H9 (cell line): ENCODE data around the gene TTC28. TPM values are rescaled to one million over a fixed set of nuclear protein-coding genes. Genes with fewer than 3 reads are reported as not detected.

Experiments used
- DNase-seq: peaks from one replicate; pipeline ENCODE4 v3.0.0-alpha.2; 2017
- H2AFZ ChIP-seq: one replicate; pipeline ENCODE4 v1.6.1; 2013; ENCODE audit warnings: mild to moderate bottlenecking, low read length, control low read depth, moderate library complexity
- H2AK5ac ChIP-seq: 2 replicates; pipeline ENCODE4 v1.6.1; 2013; ENCODE audit warnings: low read length, control low read depth, mixed read lengths; ENCODE audit not compliant: insufficient read length
- H2BK120ac ChIP-seq: one replicate; pipeline ENCODE4 v1.6.1; 2013; ENCODE audit warnings: low read depth, mild to moderate bottlenecking, low read length, control low read depth, inconsistent platforms; ENCODE audit not compliant: poor library complexity, severe bottlenecking
- H2BK12ac ChIP-seq: 2 replicates; pipeline ENCODE4 v1.6.1; 2013; ENCODE audit warnings: low read length, control low read depth, mixed read lengths, low read depth; ENCODE audit not compliant: insufficient read length
- H2BK15ac ChIP-seq: 2 replicates; pipeline ENCODE4 v1.6.1; 2013; ENCODE audit warnings: low read depth, low read length, control low read depth
- H2BK20ac ChIP-seq: one replicate; pipeline ENCODE4 v1.6.1; 2013; ENCODE audit warnings: low read depth, mild to moderate bottlenecking, low read length, control low read depth, inconsistent platforms; ENCODE audit not compliant: poor library complexity, severe bottlenecking
- H2BK5ac ChIP-seq: 2 replicates; pipeline ENCODE4 v1.6.1; 2013; ENCODE audit warnings: low read length, control low read depth, mixed read lengths; ENCODE audit not compliant: insufficient read length
- H3K14ac ChIP-seq: 2 replicates; pipeline ENCODE4 v1.6.1; 2013; ENCODE audit warnings: low read length, control low read depth; ENCODE audit not compliant: insufficient read depth
- H3K18ac ChIP-seq: 2 replicates; pipeline ENCODE4 v1.6.1; 2013; ENCODE audit warnings: low read depth, mild to moderate bottlenecking, mixed read lengths, low read length, control low read depth; ENCODE audit not compliant: insufficient read length
- H3K23ac ChIP-seq: 2 replicates; pipeline ENCODE4 v1.6.1; 2013; ENCODE audit warnings: low read length, control low read depth, mixed read lengths, low read depth; ENCODE audit not compliant: insufficient read length
- H3K23me2 ChIP-seq: 2 replicates; pipeline ENCODE4 v1.6.1; 2013; ENCODE audit warnings: low read depth, mild to moderate bottlenecking, mixed read lengths, low read length, control low read depth; ENCODE audit not compliant: insufficient read length, poor library complexity, severe bottlenecking
- H3K27ac ChIP-seq: 2 replicates; pipeline ENCODE4 v1.5.1; 2013; ENCODE audit warnings: low read length, control low read depth, mixed read lengths, low read depth; ENCODE audit not compliant: insufficient read length
- H3K27me3 ChIP-seq: 2 replicates; pipeline ENCODE4 v1.6.1; 2013; ENCODE audit warnings: low read length, control low read depth, inconsistent platforms; ENCODE audit not compliant: insufficient read depth
- H3K4ac ChIP-seq: 2 replicates; pipeline ENCODE4 v1.6.1; 2013; ENCODE audit warnings: low read depth, mild to moderate bottlenecking, control low read depth, inconsistent platforms, low read length, moderate library complexity
- H3K4me1 ChIP-seq: 2 replicates; pipeline ENCODE4 v1.6.1; 2013; ENCODE audit warnings: low read length, control low read depth, inconsistent platforms; ENCODE audit not compliant: insufficient read depth
- H3K4me2 ChIP-seq: 2 replicates; pipeline ENCODE4 v1.6.1; 2013; ENCODE audit warnings: low read length, control low read depth, mixed read lengths; ENCODE audit not compliant: insufficient read length, insufficient read depth
- H3K56ac ChIP-seq: 2 replicates; pipeline ENCODE4 v1.6.1; 2013; ENCODE audit warnings: low read depth, mild to moderate bottlenecking, mixed read lengths, low read length, control low read depth; ENCODE audit not compliant: insufficient read length
- H3K79me1 ChIP-seq: 2 replicates; pipeline ENCODE4 v1.6.1; 2013; ENCODE audit warnings: low read depth, mild to moderate bottlenecking, moderate library complexity, low read length, control low read depth, inconsistent platforms; ENCODE audit not compliant: insufficient read depth, poor library complexity, severe bottlenecking
- H3K79me2 ChIP-seq: 2 replicates; pipeline ENCODE4 v1.6.1; 2013; ENCODE audit warnings: low read length, control low read depth, inconsistent platforms; ENCODE audit not compliant: insufficient read depth
- H3K9ac ChIP-seq: 2 replicates; pipeline ENCODE4 v1.6.1; 2013; ENCODE audit warnings: low read length, control low read depth, mixed read lengths; ENCODE audit not compliant: insufficient read length; ENCODE audit errors: extremely low read depth
- H3K9me3 ChIP-seq: one replicate; pipeline ENCODE4 v1.6.1; 2013; ENCODE audit warnings: low read depth, low read length, inconsistent platforms; ENCODE audit not compliant: control insufficient read depth
- H3T11ph ChIP-seq: one replicate; pipeline ENCODE4 v1.6.1; 2013; ENCODE audit warnings: mild to moderate bottlenecking, low read length, control low read depth, inconsistent platforms
- H4K20me1 ChIP-seq: one replicate; pipeline ENCODE4 v1.6.1; 2013; ENCODE audit not compliant: control insufficient read depth, insufficient read length, insufficient read depth
- H4K5ac ChIP-seq: 2 replicates; pipeline ENCODE4 v1.6.1; 2013; ENCODE audit warnings: low read depth, mild to moderate bottlenecking, mixed read lengths, low read length, control low read depth; ENCODE audit not compliant: insufficient read length
- H4K8ac ChIP-seq: replicated peaks from 2 replicates; pipeline ENCODE4 v1.6.1; 2013; ENCODE audit warnings: low read length, control low read depth, mixed read lengths, low read depth; ENCODE audit not compliant: insufficient read length
- H4K91ac ChIP-seq: 2 replicates; pipeline ENCODE4 v1.6.1; 2013; ENCODE audit warnings: low read depth, mild to moderate bottlenecking, moderate library complexity, mixed read lengths, low read length, control low read depth; ENCODE audit not compliant: insufficient read length
- H3K27ac Mint-ChIP-seq, 3 experiments: 2 replicates in 2 of 3; 3 replicates in 1 of 3; pipeline ENCODE4 v1.8.0; 2020 to 2021; ENCODE audit warnings: mixed read lengths in 3 of 3, mild to moderate bottlenecking in 1 of 3, moderate library complexity in 1 of 3
- H3K27me3 Mint-ChIP-seq: 2 replicates; pipeline ENCODE4 v1.8.0; 2021; ENCODE audit warnings: low read depth, mild to moderate bottlenecking, moderate library complexity, mixed read lengths
- H3K36me3 Mint-ChIP-seq, 3 experiments: 2 replicates in 2 of 3; 3 replicates in 1 of 3; pipeline ENCODE4 v1.8.0; 2020 to 2021; ENCODE audit warnings: low read depth in 3 of 3, mixed read lengths in 3 of 3; ENCODE audit not compliant: insufficient read depth in 1 of 3
- H3K4me1 Mint-ChIP-seq, 2 experiments: 2 replicates each; pipeline ENCODE4 v1.8.0; 2020; ENCODE audit warnings: mixed read lengths in 2 of 2
- H3K4me3 Mint-ChIP-seq, 2 experiments: 2 replicates in 1 of 2; 3 replicates in 1 of 2; pipeline ENCODE4 v1.8.0; 2020 to 2021; ENCODE audit warnings: mild to moderate bottlenecking in 2 of 2, mixed read lengths in 2 of 2, moderate library complexity in 1 of 2
- H3K9me3 Mint-ChIP-seq, 2 experiments: 2 replicates in 1 of 2; 3 replicates in 1 of 2; pipeline ENCODE4 v1.8.0; 2020; ENCODE audit warnings: mild to moderate bottlenecking in 2 of 2, mixed read lengths in 2 of 2, moderate library complexity in 1 of 2
- CTCF ChIP-seq: fragments of 200-600 bp; sonication (generic); conservative IDR thresholded peaks from 3 replicates; pipeline ENCODE4 v1.8.0; 2021; ENCODE audit warnings: antibody characterized with exemption, mild to moderate bottlenecking
- WGBS: extraction: QIAGEN DNeasy Blood & Tissue Kit; methylation state at CpG from one replicate; pipeline ENCODE4 v1.1.7; 2013; ENCODE audit warnings: missing lambda C conversion rate, low lambda C conversion rate, mixed read lengths; ENCODE audit not compliant: insufficient read length; ENCODE audit errors: extremely low coverage; 5-methylcytosine and 5-hydroxymethylcytosine counted together
- total RNA-seq: library from RNA; stranded (reverse); gene quantifications from 2 replicates; pipeline ENCODE4 v1.2.1, GENCODE V29; 2021

Gene TTC28
- total RNA-seq, 1 experiment from 2014 or later: 13.6 TPM

DNA sequence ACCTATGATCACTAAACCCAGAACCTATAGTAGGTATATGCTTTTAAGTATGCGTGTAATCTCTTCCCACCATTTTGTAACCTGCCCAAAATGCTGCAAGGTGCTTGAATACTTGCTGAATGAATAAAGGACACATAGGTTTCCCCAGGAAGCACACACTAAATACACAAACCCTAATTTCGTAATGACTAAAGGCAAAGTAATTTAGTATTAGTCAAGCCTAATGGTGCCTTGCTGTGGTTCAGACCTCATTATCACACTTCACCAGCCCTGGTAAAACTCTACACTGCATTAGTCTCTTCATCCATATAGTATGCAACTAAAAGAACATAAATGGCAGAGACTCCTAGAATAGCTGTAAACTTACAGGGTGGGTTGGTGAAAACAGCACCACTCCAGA, 471.6 kb downstream of the TTC28 start:
- Mint-ChIP-seq H3K27ac (no peak overlapping the region), H3K27me3 (peaks cover 57% of the 10 kb centered on the region), H3K4me1 (peaks cover 15 to 16% of the 10 kb centered on the region in 2 experiments), H3K9me3 (peaks cover 3 to 9% of the 10 kb centered on the region in 2 experiments; a peak in 4 of 5 replicates), H3K4me3 (no peak overlapping the region), H3K36me3 (peaks cover 0 to 5% (median 0%) of the 10 kb centered on the region in 3 experiments; a peak in 1 of 7 replicates)
- no peak overlapping the region for H3K18ac ChIP-seq
- no peak overlapping the region for H2BK5ac ChIP-seq
- TF ChIP-seq CTCF: no peak
- H3K4me1 ChIP-seq: no peaks in the 10 kb centered on the region; the same call in 1 of the 2 replicates
- no peak overlapping the region for H2AFZ ChIP-seq
- no peak overlapping the region for H3K4ac ChIP-seq
- no peak overlapping the region for H3K4me2 ChIP-seq
- H4K8ac ChIP-seq: no peak overlapping the region
- no peak overlapping the region for H3K27ac ChIP-seq
- no peak overlapping the region for H3K23ac ChIP-seq
- no peak overlapping the region for H3K56ac ChIP-seq
- no peak overlapping the region for H2BK15ac ChIP-seq
- no peak overlapping the region for H2BK12ac ChIP-seq
- no peak overlapping the region for H3K9ac ChIP-seq
- H3T11ph ChIP-seq: no peak overlapping the region
- H2AK5ac ChIP-seq: no peak overlapping the region
- no peaks in the 10 kb centered on the region for H3K23me2 ChIP-seq
- H3K27me3 ChIP-seq: no peaks in the 10 kb centered on the region; the same call in 1 of the 2 replicates
- no peak overlapping the region for H4K5ac ChIP-seq
- H2BK20ac ChIP-seq: no peak overlapping the region
- H3K9me3 ChIP-seq: no peaks in the 10 kb centered on the region
- no peaks in the 10 kb centered on the region for H3K79me2 ChIP-seq
- H3K79me1 ChIP-seq: no peaks in the 10 kb centered on the region
- H4K20me1 ChIP-seq: no peaks in the 10 kb centered on the region
- H3K14ac ChIP-seq: no peak overlapping the region
- no peak overlapping the region for H4K91ac ChIP-seq
- no CpG with 5 or more reads among the region's 2 CpGs for WGBS
- no peak for DNase-seq
- no peak overlapping the region for H2BK120ac ChIP-seq
